Mammary epithelial cell (primary cell): ENCODE measurements around the gene PPP1R37.

Source experiments
- CTCF ChIP-seq, 2 donors: IDR thresholded peaks in 1 of 2; conservative IDR thresholded peaks in 1 of 2; 2 replicates each; pipeline ENCODE4 v1.5.1; 2011 to 2012; ENCODE audit warnings: inconsistent platforms in 2 of 2, low read length in 2 of 2, mild to moderate bottlenecking in 2 of 2, control low read depth in 1 of 2, low read depth in 1 of 2; ENCODE audit not compliant: insufficient read depth in 1 of 2; ENCODE audit errors: extremely low read depth in 1 of 2
- EZH2 ChIP-seq: IDR thresholded peaks from 2 replicates; pipeline ENCODE4 v1.6.1; 2012; ENCODE audit warnings: low read length, inconsistent platforms, borderline replicate concordance

- no peak for TF ChIP-seq EZH2
- no peak for TF ChIP-seq CTCF (conservative IDR thresholded peaks at IDR 0.05 in 1 of 2, IDR thresholded peaks at IDR 0.05 in 1 of 2; ENCODE audit: extremely low read depth in 1 of 2, insufficient read depth in 1 of 2, low read depth in 1 of 2, low read length in 2 of 2)
Observed at GRCh38 chr19:45046355-45046754, 46.6 kb upstream of the PPP1R37 start.
